H1 (cell line): Measurements from ENCODE around the gene KCNMB2. TPM values are rescaled to one million over a fixed set of nuclear protein-coding genes. Genes with fewer than 3 reads are reported as not detected.
A peak's percentile ranks its signal among the peaks of the same experiment; 100 is the strongest.

Source experiments
- YY1 ChIP-seq: IDR thresholded peaks from 2 replicates; pipeline ENCODE4 v1.6.1; 2011; ENCODE audit warnings: low read depth, mild to moderate bottlenecking, low read length
- polyA plus RNA-seq, 7 experiments: library from polyadenylated mRNA; depleted of rRNA in 3 of 7; stranded (reverse) in 5 of 7; unstranded in 2 of 7; fragments of >200 nt in 5 of 7; fragments of 200-250 nt in 2 of 7; gene quantifications; 1 replicate in 5 of 7; 2 replicates in 1 of 7; 4 replicates in 1 of 7; pipeline versions ENCODE4 v1.2.1 to v1.2.3, GENCODE V29; 2011 to 2013; ENCODE audit warnings: missing spikeins in 2 of 7, mixed read lengths in 2 of 7
- total RNA-seq: library from RNA; stranded (reverse); fragmentation: NEBNext Ultra II Directional; extraction: Animal tissue kit (Norgen Biotek cat#: 25700); gene quantifications from 2 replicates; pipeline ENCODE4 v1.2.1, GENCODE V29; 2021

Gene KCNMB2
- total and polyA plus RNA-seq, 2 of the 8 experiments (the other 6 are each of a cell fraction or from before 2014, with no cell fraction given) = not detected

GRCh38 chr3:178536211-178537079 is at the start of gene KCNMB2 (continued):
- TF ChIP-seq YY1 = 0 out of 2 replicates have a peak, but pooled peaks have one; percentile 17
